Transverse colon (tissue), 4 donors: ENCODE data around the gene C7orf25. TPM values are rescaled to one million over a fixed set of nuclear protein-coding genes. Genes with fewer than 3 reads are reported as not detected.
A peak's percentile ranks its signal among the peaks of the same experiment; 100 is the strongest.

Experiments used
- DNase-seq: peaks from one replicate; pipeline ENCODE4 v3.0.0-alpha.2; 2019
- H3K27ac ChIP-seq, 4 donors: fragments of 200-600 bp; sonication (generic); 2 replicates each; pipeline ENCODE4 v1.5.1; 2016 to 2018; ENCODE audit warnings: inconsistent platforms in 4 of 4
- H3K27me3 ChIP-seq: fragments of 200-600 bp; sonication (generic); 2 replicates; pipeline ENCODE4 v1.5.1; 2017; ENCODE audit warnings: inconsistent platforms
- H3K36me3 ChIP-seq, 4 donors: fragments of 200-600 bp; sonication (generic); 2 replicates each; pipeline ENCODE4 v1.5.1; 2017 to 2019; ENCODE audit warnings: inconsistent platforms in 4 of 4
- H3K4me1 ChIP-seq, 4 donors: fragments of 200-600 bp; sonication (generic); 2 replicates each; pipeline ENCODE4 v1.5.1; 2017 to 2020; ENCODE audit warnings: inconsistent platforms in 4 of 4
- H3K4me3 ChIP-seq, 4 donors: fragments of 200-600 bp; sonication (generic); 1 replicate in 1 of 4; 2 replicates in 3 of 4; pipeline versions ENCODE4 v1.5.1 to v1.6.1; 2017 to 2019; ENCODE audit warnings: inconsistent platforms in 4 of 4
- H3K9me3 ChIP-seq, 2 donors: fragments of 200-600 bp; sonication (generic); 2 replicates each; pipeline ENCODE4 v1.5.1; 2017 to 2019; ENCODE audit warnings: inconsistent platforms in 2 of 2
- EP300 ChIP-seq: sonication (generic); formaldehyde crosslinking; IDR thresholded peaks from one replicate; pipeline ENCODE4 v1.6.1; 2017; ENCODE audit warnings: antibody characterized with exemption, low read depth
- POLR2A ChIP-seq: fragments of 450-650 bp; IDR thresholded peaks from one replicate; pipeline ENCODE4 v1.6.1; 2016; ENCODE audit warnings: antibody characterized with exemption, mild to moderate bottlenecking, moderate library complexity
- POLR2AphosphoS5 ChIP-seq, 3 donors: sonication (generic); formaldehyde crosslinking; IDR thresholded peaks; one replicate each; pipeline ENCODE4 v1.6.1; 2016; ENCODE audit warnings: antibody characterized with exemption in 3 of 3
- WGBS, 2 donors: methylation state at CpG; one replicate each; pipeline ENCODE4 v1.1.5; 2018; ENCODE audit warnings: low coverage in 1 of 2; 5-methylcytosine and 5-hydroxymethylcytosine counted together
- in situ Hi-C, 4 donors: fragments of 200-750 bp; cut with MboI; loops; one replicate each; pipeline versions ENCODE4 v1.15.0 to v1.15.1; 2017; ENCODE audit warnings: low sequenced_read_pairs in 3 of 4, low pct_ligation_motif_present in 1 of 4, low pct_unique_long_range_greater_than_20kb in 1 of 4
- intact Hi-C: fragments of 100-400 bp; cut with DNase I; formaldehyde crosslinking; loops from one replicate; pipeline ENCODE4 v1.15.1; 2023; ENCODE audit warnings: low total_unique reads
- total RNA-seq, 4 donors: library from RNA; depleted of rRNA; stranded (reverse); fragments of >200 nt; gene quantifications; one replicate each; pipeline ENCODE4 v1.1.0, GENCODE V29; 2016
- TF ChIP-seq, protein P1 (sequence below), 5 experiments: fragments of 200-600 bp in 3 of 5; fragments of 450-650 bp in 2 of 5; sonication (generic) in 3 of 5; IDR thresholded peaks; 1 replicate in 2 of 5; 2 replicates in 3 of 5; pipeline ENCODE4 v1.5.1; 2016 to 2017; ENCODE audit warnings: antibody characterized with exemption in 5 of 5, inconsistent platforms in 3 of 5, mild to moderate bottlenecking in 2 of 5, moderate library complexity in 1 of 5

Gene C7orf25
- total RNA-seq, 4 donors from 2014 or later = 7.0 to 11.6 (median 9.7) TPM

DNA sequence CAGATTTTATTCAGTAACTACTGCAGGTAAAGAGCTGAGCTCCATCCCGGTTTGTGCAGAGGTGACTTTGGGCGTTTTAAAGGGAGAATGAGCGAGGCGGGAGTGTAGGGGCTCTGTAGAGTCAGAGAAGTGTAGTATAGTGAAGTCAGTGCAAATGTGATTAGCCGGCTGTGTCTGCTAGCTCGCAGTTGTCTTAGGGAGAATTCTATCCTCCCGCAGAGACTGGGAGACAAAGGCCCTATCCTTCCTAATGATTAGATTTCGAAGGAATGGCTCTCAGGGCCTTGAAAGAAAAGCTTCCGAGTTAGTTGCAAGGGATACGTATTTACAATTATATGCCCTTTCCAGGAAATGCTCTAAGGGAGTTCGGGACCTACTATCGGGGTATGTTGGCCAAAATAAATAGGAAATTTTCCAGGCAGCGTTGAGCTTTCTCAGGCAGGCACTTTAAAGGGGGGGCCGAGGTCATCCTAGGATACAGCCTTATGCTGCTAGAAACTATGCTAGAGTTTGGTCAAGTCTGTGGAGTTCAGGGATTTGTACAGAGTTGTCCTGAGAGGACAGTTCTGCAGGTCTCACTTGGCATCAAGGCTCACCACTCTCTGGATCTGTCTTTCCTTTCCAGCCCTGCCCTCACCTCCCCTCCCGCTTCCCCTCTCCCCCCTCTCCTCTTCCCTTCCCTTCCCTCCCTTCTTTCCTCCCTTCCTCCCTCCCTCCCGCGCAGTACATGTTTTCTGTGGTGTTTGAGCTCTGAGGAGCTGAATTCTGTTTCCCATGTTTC is 21.1 kb upstream of the C7orf25 start:
- no peaks in the 10 kb centered on the region for H3K27me3 ChIP-seq
- peaks cover 0 to 16% (median 8%) of the 10 kb centered on the region in 4 donors for H3K36me3 ChIP-seq
- 4 to 6% methylated on average over 7 to 17 of the region's 17 CpGs for WGBS, 2 donors
- intact Hi-C loops = no loop called here
- H3K4me1 ChIP-seq = peaks cover 21 to 47% (median 31%) of the 10 kb centered on the region in 4 donors
- in situ Hi-C loops = loop anchor here (10.0 to 25.0 kb wide), 5 partner anchors 322 to 929 kb away; partner anchors contain the start of gene MRPS24 (in 1 of the 4)
- TF ChIP-seq POLR2AphosphoS5 (IDR thresholded peaks at IDR 0.05) (no peak), POLR2A (no peak), EP300 (no peak)
- TF ChIP-seq, protein P1, sequence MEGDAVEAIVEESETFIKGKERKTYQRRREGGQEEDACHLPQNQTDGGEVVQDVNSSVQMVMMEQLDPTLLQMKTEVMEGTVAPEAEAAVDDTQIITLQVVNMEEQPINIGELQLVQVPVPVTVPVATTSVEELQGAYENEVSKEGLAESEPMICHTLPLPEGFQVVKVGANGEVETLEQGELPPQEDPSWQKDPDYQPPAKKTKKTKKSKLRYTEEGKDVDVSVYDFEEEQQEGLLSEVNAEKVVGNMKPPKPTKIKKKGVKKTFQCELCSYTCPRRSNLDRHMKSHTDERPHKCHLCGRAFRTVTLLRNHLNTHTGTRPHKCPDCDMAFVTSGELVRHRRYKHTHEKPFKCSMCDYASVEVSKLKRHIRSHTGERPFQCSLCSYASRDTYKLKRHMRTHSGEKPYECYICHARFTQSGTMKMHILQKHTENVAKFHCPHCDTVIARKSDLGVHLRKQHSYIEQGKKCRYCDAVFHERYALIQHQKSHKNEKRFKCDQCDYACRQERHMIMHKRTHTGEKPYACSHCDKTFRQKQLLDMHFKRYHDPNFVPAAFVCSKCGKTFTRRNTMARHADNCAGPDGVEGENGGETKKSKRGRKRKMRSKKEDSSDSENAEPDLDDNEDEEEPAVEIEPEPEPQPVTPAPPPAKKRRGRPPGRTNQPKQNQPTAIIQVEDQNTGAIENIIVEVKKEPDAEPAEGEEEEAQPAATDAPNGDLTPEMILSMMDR (IDR thresholded peaks at IDR 0.05) = no peak
- no peaks in the 10 kb centered on the region for H3K9me3 ChIP-seq
- DNase-seq = no peak
- H3K27ac ChIP-seq = peak overlapping the region; percentile 83 to 91 (median 90)
- H3K4me3 ChIP-seq = peak overlapping the region; percentile 72 to 91 (median 88)

DNA sequence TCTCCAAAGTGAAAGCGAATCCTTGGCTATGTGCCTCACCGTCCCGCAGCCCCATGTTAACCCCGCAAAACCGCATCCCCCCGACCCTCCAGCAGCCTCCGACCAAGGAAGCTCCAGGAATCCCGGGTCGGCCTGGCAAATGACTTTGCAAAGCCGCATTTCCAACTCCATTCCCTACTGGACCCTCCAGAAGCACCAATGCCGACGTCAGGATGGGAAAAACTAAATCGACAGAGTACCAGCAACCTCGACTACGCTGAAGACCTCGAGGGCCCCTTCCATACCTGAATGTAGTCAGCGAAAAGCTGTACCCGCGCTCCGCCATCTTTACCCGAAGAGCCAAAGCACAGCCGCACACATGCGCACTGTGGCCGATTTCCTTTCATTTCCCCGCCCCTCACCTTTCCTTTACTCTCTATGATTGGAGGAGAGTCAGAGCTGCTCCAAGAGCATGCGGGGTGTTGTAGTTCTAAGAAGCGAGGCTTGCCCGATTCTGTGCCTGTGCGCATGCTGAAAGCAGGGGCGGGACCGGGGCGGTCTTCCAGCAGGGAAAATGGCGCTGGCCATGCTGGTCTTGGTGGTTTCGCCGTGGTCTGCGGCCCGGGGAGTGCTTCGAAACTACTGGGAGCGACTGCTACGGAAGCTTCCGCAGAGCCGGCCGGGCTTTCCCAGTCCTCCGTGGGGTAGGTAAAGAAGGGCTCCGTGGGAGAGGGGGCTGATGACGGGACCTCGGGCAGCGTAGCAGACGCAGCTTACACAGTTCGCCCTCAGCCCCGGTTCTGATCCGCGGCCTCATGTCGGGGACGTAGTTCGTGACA is 20.2 kb upstream of the C7orf25 start, which contains the start of the genes MRPL32 and PSMA2:
MRPL32 (plus strand) TSS at position 543 of the 818 bp plus-strand sequence; CDS start at position 554, 11 bp downstream.
PSMA2 (minus strand) TSS at position 341 of the 818 bp plus-strand sequence; CDS start at position 325, 16 bp downstream.
- TF ChIP-seq POLR2AphosphoS5 (IDR thresholded peaks at IDR 0.05) (peak; percentile 63 to 82 (median 79)), POLR2A (peak; percentile 66), EP300 (no peak)
- TF ChIP-seq, protein P1 (IDR thresholded peaks at IDR 0.05) = no peak
- Histone ChIP-seq H3K27ac (peak within 1 kb of the TSS; percentile 83 to 91 (median 90)), H3K36me3 (peaks cover 0 to 17% (median 8%) of the 10 kb centered on the region in 4 donors), H3K4me3 (peak within 1 kb of the TSS; percentile 72 to 91 (median 88)), H3K9me3 (no peaks in the 10 kb centered on the region), H3K4me1 (peaks cover 21 to 55% (median 31%) of the 10 kb centered on the region in 4 donors), H3K27me3 (no peaks in the 10 kb centered on the region)
- in situ Hi-C loops (loop anchor here (10.0 to 25.0 kb wide), 5 partner anchors 323 to 930 kb away; partner anchors contain the start of gene MRPS24 (in 1 of the 4)), intact Hi-C loops (no loop called here)
- DNase-seq = peak; percentile 95
- 0% methylated on average over 56 of the region's 56 CpGs; no CpG with 5 or more reads in 1 of the 2 donors for WGBS, 2 donors

DNA sequence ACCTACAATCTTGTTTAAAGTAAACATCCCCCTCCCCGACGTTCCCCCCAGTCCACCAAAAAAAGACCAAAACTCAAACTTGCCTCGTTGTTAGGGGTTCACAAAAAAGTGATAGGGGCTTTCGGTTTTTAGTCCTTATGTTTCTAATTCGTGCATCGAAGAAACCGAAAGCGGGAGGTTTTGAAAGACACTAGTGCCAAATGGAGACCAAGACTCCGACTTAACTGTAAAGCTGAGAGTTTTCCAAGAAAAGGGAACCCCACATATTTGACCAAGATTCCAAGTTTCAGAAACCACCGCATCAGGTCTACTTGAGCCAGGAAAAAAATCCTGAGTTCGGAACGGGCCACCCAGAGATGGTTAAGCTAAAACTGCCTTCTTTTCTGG is 19.6 kb upstream of the C7orf25 start:
- DNase-seq = no peak
- Histone ChIP-seq H3K9me3 (no peaks in the 10 kb centered on the region), H3K27me3 (no peaks in the 10 kb centered on the region), H3K27ac (peak overlapping the region; percentile 81 to 91 (median 86)), H3K4me1 (peaks cover 21 to 55% (median 31%) of the 10 kb centered on the region in 4 donors), H3K4me3 (peak overlapping the region; percentile 72 to 91 (median 78)), H3K36me3 (peaks cover 0 to 24% (median 9%) of the 10 kb centered on the region in 4 donors)
- TF ChIP-seq, protein P1 (IDR thresholded peaks at IDR 0.05) = no peak
- TF ChIP-seq EP300 (no peak), POLR2A (no peak), POLR2AphosphoS5 (IDR thresholded peaks at IDR 0.05) (no peak)
- intact Hi-C loops = no loop called here
- in situ Hi-C loops = loop anchor here (10.0 to 25.0 kb wide), 5 partner anchors 323 to 931 kb away; partner anchors contain the start of gene MRPS24 (in 1 of the 4)
- WGBS, 2 donors = 0% methylated on average over 6 to 12 of the region's 12 CpGs
